Activated CD4-positive, alpha-beta T cell treated with anti-CD3 and anti-CD28 coated beads, Interleukin-2, amount 10 ng/mL, durations not matched to agents 24 days and 14 days (primary cell): ENCODE results near the gene ADAT2. TPM values are rescaled to one million over a fixed set of nuclear protein-coding genes. Genes with fewer than 3 reads are reported as not detected.
"Not testable (repeated sequence)": the region's sequence is repeated elsewhere in the genome, so short reads cannot be mapped to it uniquely, and the experiment has no call there.

Source experiments
- DNase-seq: peaks from one replicate; pipeline ENCODE4 v3.0.0; 2022
- H3K27ac Mint-ChIP-seq: one replicate; pipeline ENCODE4 v1.8.0; 2022; ENCODE audit warnings: mild to moderate bottlenecking, mixed read lengths
- H3K27me3 Mint-ChIP-seq: one replicate; pipeline ENCODE4 v1.8.0; 2022; ENCODE audit warnings: mixed read lengths
- H3K36me3 Mint-ChIP-seq: one replicate; pipeline ENCODE4 v1.8.0; 2022; ENCODE audit warnings: low read depth, mild to moderate bottlenecking, mixed read lengths
- H3K4me1 Mint-ChIP-seq: one replicate; pipeline ENCODE4 v1.8.0; 2021; ENCODE audit warnings: mixed read lengths
- H3K4me3 Mint-ChIP-seq: one replicate; pipeline ENCODE4 v1.8.0; 2022; ENCODE audit warnings: mild to moderate bottlenecking, moderate library complexity, mixed read lengths
- H3K9me3 Mint-ChIP-seq: one replicate; pipeline ENCODE4 v1.8.0; 2021; ENCODE audit warnings: mixed read lengths
- intact Hi-C: fragments of 100-400 bp; cut with micrococcal nuclease; formaldehyde crosslinking; loops from one replicate; pipeline ENCODE4 v1.15.1; 2023
- total RNA-seq: library from RNA; stranded (reverse); gene quantifications from 2 replicates; pipeline ENCODE4 v1.2.3, GENCODE V29; 2022

The ADAT2 gene
- total RNA-seq, 1 donor from 2014 or later = 47.7 TPM

DNA sequence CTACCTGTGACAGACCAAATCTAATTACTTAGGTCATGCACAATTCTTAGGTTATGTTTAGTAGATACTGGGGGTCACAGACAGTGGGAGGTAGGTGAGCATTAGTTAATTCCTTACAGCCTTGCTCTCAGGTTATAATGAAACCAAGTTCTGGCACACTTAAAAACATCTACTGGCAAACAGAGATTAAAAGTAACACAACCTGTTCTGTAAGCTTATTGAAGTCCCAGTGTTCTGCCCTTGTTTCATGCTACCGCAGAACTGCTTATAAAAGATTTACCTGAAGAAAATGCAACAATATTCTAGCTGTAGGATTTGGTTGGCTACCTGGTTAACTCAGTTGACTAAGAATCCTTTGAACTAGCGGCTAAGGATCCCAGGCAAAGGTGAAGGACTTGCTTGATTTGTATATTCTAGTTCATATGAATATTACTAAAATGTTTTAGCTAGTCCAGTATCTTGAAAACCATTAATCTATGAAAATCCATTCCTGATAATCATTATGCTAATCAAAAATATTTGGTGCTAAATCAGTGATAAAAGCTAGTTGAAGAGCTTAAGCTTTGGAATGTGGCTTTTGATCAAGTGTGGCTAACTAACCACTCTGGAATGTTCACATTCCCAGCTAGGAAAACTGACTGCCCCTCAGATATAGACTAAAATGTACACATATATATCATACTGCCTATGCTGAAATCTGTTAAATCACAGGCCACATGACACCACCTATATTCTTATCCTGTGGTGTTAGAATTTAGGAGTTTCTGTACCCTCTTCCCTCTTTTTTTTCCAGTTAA, 7.3 kb upstream of the ADAT2 start:
- Mint-ChIP-seq H3K27ac (no peak overlapping the region), H3K36me3 (peaks cover 20% of the 10 kb centered on the region)

DNA sequence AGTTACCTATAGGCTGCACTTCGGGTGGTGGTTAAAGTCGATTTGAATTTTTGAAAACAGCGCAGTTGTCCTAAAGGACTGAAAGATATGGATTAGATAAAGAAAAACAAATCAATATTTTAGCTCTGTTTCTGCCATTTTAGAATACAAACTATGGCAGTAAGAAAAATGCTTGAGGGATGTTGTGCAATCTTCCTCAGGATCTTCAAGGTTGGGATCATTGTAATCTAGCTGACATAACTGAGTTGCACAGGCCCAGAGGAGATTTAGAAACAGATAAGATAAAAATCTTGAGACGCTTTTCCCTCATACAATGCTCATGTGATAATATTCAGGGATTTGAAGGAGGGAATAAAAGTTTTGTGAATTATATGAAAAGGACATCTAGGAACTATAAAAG, 1.0 kb upstream of the ADAT2 start:
- Mint-ChIP-seq H3K9me3 (no peaks in the 10 kb centered on the region), H3K36me3 (peaks cover 19% of the 10 kb centered on the region), H3K4me1 (peaks cover 33% of the 10 kb centered on the region), H3K4me3 (peak overlapping the region; percentile 91), H3K27me3 (no peaks in the 10 kb centered on the region), H3K27ac (peak overlapping the region; percentile 99)
- intact Hi-C loops = loop anchor here (2.0 to 5.0 kb wide), 6 partner anchors 85 to 1304 kb away; partner anchors contain the start of genes LTV1, NMBR, STX11 and VTA1
- no peak for DNase-seq

More for the DNA sequence above, 7.3 kb upstream of the ADAT2 start:
- Mint-ChIP-seq H3K4me3 (no peak overlapping the region), H3K9me3 (no peaks in the 10 kb centered on the region), H3K4me1 (peaks cover 10% of the 10 kb centered on the region), H3K27me3 (no peaks in the 10 kb centered on the region)
- DNase-seq = no peak
- intact Hi-C loops = no loop called here

- Mint-ChIP-seq H3K4me1 (peaks cover 36% of the 10 kb centered on the region), H3K36me3 (peaks cover 28% of the 10 kb centered on the region), H3K4me3 (peak overlapping the region; percentile 91), H3K27me3 (no peaks in the 10 kb centered on the region), H3K27ac (peak overlapping the region; percentile 99), H3K9me3 (no peaks in the 10 kb centered on the region)
- intact Hi-C loops = loop anchor here (1.0 to 10.0 kb wide), 11 partner anchors 9 to 1303 kb away; partner anchors contain the start of genes FUCA2, LTV1, NMBR and SF3B5
- DNase-seq = peak; percentile 86
Measured at GRCh38 chr6:143449714-143450452, 612 bp downstream of the ADAT2 start.

DNA sequence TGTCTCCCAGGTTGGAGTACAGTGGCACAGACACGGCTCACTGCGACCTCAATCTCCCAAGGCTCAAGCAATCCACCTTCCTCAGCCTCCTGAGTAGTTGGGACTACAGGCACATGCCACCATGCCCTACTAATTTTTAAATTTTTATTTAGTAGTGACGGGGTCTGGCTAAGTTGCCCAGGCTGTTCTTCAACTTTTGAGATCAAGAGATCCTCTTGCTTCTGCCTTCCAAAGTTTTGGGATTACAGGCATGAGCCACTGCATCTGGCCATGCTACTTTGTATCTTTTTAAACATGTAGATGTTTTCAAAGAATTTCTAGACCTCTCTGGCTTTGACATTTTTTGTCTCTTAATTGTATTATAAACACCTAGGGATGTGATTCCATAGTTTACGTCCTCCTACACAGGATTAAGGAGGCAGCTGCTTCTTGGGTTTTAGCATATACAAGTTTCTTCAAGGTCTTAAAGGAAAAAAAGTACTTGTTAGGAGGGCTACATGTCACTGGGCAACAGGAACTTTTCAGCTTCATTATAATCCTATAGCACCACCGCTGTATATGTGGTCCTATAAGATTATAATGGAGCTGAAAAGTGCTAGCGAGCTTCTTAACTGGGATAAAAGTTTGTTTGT, 1.3 kb downstream of the ADAT2 start:
- peaks cover 37% of the 10 kb centered on the region for H3K4me1 Mint-ChIP-seq
- peak overlapping the region; percentile 91 for H3K4me3 Mint-ChIP-seq
- no peaks in the 10 kb centered on the region for H3K27me3 Mint-ChIP-seq
- no peaks in the 10 kb centered on the region for H3K9me3 Mint-ChIP-seq
- H3K36me3 Mint-ChIP-seq = peaks cover 28% of the 10 kb centered on the region
- H3K27ac Mint-ChIP-seq = peak overlapping the region; percentile 99
- DNase-seq = no peak
- intact Hi-C loops = loop anchor here (10.0 kb wide), 1 partner anchor 1054 kb away; no protein-coding TSS in a partner anchor

DNA sequence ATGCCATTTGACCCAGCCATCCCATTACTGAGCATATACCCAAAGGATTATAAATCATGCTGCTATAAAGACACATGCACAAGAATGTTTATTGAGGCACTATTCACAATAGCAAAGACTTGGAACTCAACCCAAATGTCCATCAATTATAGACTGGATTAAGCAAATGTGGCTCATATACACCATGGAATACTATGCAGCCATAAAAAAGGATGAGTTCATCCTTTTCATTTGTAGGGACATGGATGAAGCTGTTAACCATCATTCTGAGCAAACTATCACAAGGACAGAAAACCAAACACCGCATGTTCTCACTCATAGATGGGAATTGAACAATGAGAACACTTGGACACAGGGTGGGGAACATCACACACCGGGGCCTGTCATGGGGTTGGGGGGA, 2.6 kb downstream of the ADAT2 start:
- Mint-ChIP-seq H3K36me3 (peaks cover 36% of the 10 kb centered on the region), H3K4me1 (peaks cover 38% of the 10 kb centered on the region)
- not testable (repeated sequence) for H3K27ac Mint-ChIP-seq, DNase-seq, H3K27me3 Mint-ChIP-seq, H3K4me3 Mint-ChIP-seq, H3K9me3 Mint-ChIP-seq
- intact Hi-C loops = loop anchor here (10.0 kb wide), 1 partner anchor 1053 kb away; no protein-coding TSS in a partner anchor

- Mint-ChIP-seq H3K27ac (peak overlapping the region; percentile 21), H3K36me3 (peaks cover 62% of the 10 kb centered on the region), H3K4me1 (peaks cover 54% of the 10 kb centered on the region), H3K9me3 (peaks cover 6% of the 10 kb centered on the region), H3K4me3 (no peak overlapping the region), H3K27me3 (no peaks in the 10 kb centered on the region)
- DNase-seq = peak; percentile 42
- intact Hi-C loops = loop anchor here (5.0 to 10.0 kb wide), 3 partner anchors 601 to 1048 kb away; no protein-coding TSS in a partner anchor
Measured at GRCh38 chr6:143443096-143443495, 7.4 kb downstream of the ADAT2 start.

GRCh38 chr6:143441680-143442545, 8.6 kb downstream of the ADAT2 start:
- Mint-ChIP-seq H3K4me1 (peaks cover 49% of the 10 kb centered on the region), H3K27ac (peak overlapping the region; percentile 95), H3K9me3 (peaks cover 6% of the 10 kb centered on the region), H3K36me3 (peaks cover 58% of the 10 kb centered on the region), H3K27me3 (no peaks in the 10 kb centered on the region), H3K4me3 (peak overlapping the region; percentile 47)
- peak; percentile 77 for DNase-seq
- intact Hi-C loops = loop anchor here (1.0 to 10.0 kb wide), 5 partner anchors 8 to 1047 kb away; partner anchors contain the start of genes ADAT2, AIG1 and PEX3

GRCh38 chr6:143441010-143441409, 9.5 kb downstream of the ADAT2 start:
- intact Hi-C loops = loop anchor here (1.0 to 10.0 kb wide), 5 partner anchors 9 to 1046 kb away; partner anchors contain the start of genes ADAT2, AIG1 and PEX3
- Mint-ChIP-seq H3K4me3 (peak overlapping the region; percentile 47), H3K9me3 (peaks cover 6% of the 10 kb centered on the region), H3K27me3 (no peaks in the 10 kb centered on the region), H3K36me3 (peaks cover 62% of the 10 kb centered on the region), H3K4me1 (peaks cover 46% of the 10 kb centered on the region), H3K27ac (peak overlapping the region; percentile 95)
- no peak for DNase-seq

- intact Hi-C loops = no loop called here
- no peaks in the 10 kb centered on the region for H3K27me3 Mint-ChIP-seq
Measured at GRCh38 chr6:143432588-143432987, 17.9 kb downstream of the ADAT2 start.

DNA sequence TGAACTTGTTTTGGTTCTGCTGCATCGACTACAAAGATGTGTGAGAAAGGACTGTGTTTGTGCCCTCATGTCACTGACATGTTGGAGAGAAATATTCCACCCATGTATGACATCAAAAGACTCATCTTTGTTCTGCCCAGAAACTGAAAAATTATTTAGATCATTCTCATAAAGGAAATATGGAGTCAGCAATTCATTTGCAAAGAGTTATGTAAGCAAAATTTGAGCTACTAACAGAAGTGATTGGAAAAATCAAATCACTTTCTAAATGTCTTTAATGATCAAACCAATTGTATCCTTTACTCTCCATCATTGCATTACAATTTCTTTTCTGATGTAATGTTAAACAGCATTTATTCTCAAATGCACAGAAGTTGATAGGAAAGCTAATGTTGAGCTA, 19.3 kb downstream of the ADAT2 start:
- no peak overlapping the region for H3K27ac Mint-ChIP-seq
- peaks cover 36% of the 10 kb centered on the region for H3K36me3 Mint-ChIP-seq
- H3K4me3 Mint-ChIP-seq = no peak overlapping the region
- H3K9me3 Mint-ChIP-seq = no peaks in the 10 kb centered on the region
- intact Hi-C loops = no loop called here
- H3K4me1 Mint-ChIP-seq = peaks cover 9% of the 10 kb centered on the region
- no peaks in the 10 kb centered on the region for H3K27me3 Mint-ChIP-seq
- DNase-seq = no peak

More at GRCh38 chr6:143432588-143432987, 17.9 kb downstream of the ADAT2 start:
- Mint-ChIP-seq H3K27ac (no peak overlapping the region), H3K4me1 (peaks cover 8% of the 10 kb centered on the region), H3K36me3 (peaks cover 38% of the 10 kb centered on the region), H3K9me3 (no peaks in the 10 kb centered on the region), H3K4me3 (no peak overlapping the region)
- DNase-seq = no peak

DNA sequence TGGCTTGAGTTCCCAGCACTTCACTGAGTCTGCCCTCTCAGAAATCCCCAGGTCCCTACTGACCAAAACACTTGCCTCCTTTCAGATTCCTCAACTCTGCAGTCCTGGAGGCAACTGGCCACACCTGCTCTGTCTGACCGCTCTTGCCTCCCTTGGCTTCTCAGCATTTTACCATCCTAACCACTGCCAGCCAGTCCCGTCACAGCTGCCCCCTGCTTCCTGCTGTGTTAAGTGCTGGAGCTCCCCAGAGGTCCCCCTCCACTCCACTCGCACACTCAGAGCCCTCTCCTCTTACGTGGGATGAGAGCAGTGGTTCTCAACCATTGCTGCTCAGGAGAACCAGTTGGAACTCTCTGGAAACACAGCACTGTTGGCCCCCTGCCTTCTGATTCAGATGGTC, 20.5 kb downstream of the ADAT2 start:
- Mint-ChIP-seq H3K4me1 (peaks cover 9% of the 10 kb centered on the region), H3K27me3 (no peaks in the 10 kb centered on the region), H3K9me3 (no peaks in the 10 kb centered on the region), H3K36me3 (peaks cover 30% of the 10 kb centered on the region), H3K27ac (no peak overlapping the region), H3K4me3 (no peak overlapping the region)
- no peak for DNase-seq
- intact Hi-C loops = loop anchor here (5.0 kb wide), 2 partner anchors 483 to 863 kb away; partner anchors contain the start of gene HIVEP2

DNA sequence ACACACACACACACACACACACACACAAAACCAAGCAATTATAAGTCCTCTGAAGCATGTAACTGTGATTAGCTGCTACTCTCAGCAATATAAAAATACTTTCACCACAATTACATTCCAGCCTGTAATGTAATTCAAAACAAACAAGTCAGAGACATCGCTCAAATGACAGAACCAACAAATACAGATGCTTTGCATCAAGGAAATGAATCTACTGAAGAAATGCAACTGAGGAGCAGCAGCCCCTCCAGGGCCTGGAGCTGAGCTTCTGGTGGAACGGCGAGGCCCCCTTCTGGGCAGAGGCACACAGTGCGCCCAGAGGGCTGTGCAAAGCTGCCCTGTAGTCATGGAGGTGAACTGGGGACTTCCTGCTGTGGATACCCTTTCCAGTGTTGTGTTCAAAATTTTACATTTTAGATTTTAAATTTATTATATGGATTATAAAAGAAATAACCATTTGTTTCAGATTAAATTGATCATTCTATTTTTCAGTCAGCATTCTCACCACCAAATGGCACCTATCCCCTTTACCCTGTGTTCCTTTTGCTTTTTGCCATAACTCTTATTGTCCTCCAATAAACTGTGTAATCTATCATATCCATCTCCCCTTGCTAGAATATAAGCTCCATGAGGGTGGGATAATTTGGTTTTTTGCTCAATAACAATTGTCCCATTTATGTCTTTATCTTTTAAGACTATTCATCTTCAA, 23.2 kb downstream of the ADAT2 start:
- intact Hi-C loops = loop anchor here (1.0 to 5.0 kb wide), 5 partner anchors 194 to 953 kb away; partner anchors contain the start of gene HIVEP2
- Mint-ChIP-seq H3K27ac (no peak overlapping the region), H3K27me3 (no peaks in the 10 kb centered on the region), H3K4me1 (peaks cover 9% of the 10 kb centered on the region), H3K4me3 (no peak overlapping the region), H3K36me3 (peaks cover 22% of the 10 kb centered on the region), H3K9me3 (no peaks in the 10 kb centered on the region)
- peak; percentile 92 for DNase-seq
